Prostate gland (tissue), 2 donors: ENCODE data around the gene C4orf50.

Experiments used
- CTCF ChIP-seq, 4 experiments: fragments of 200-600 bp in 2 of 4; fragments of 450-650 bp in 2 of 4; sonication (generic) in 2 of 4; IDR thresholded peaks; 1 replicate in 3 of 4; 2 replicates in 1 of 4; pipeline ENCODE4 v1.5.1; 2016 to 2019; ENCODE audit warnings: antibody characterized with exemption in 4 of 4, mild to moderate bottlenecking in 2 of 4, moderate library complexity in 2 of 4
- POLR2AphosphoS5 ChIP-seq: sonication (generic); formaldehyde crosslinking; IDR thresholded peaks from one replicate; pipeline ENCODE4 v1.6.1; 2017; ENCODE audit warnings: antibody characterized with exemption

- no peak for TF ChIP-seq CTCF (IDR thresholded peaks at IDR 0.05)
- no peak for TF ChIP-seq POLR2AphosphoS5
These were observed 13.6 kb upstream of the C4orf50 start for GRCh38 chr4:6031846-6032245.
